Colonic mucosa (tissue), 4 donors: ENCODE measurements around the gene KCNIP2. TPM values are rescaled to one million over a fixed set of nuclear protein-coding genes. Genes with fewer than 3 reads are reported as not detected.

Experiments used
- DNase-seq: peaks from one replicate; pipeline ENCODE4 v3.0.0-alpha.2; 2020
- H3K27ac ChIP-seq: fragments of 200-600 bp; one replicate; pipeline ENCODE4 v1.8.0; 2021
- H3K27me3 ChIP-seq: fragments of 200-600 bp; one replicate; pipeline ENCODE4 v1.8.0; 2021
- H3K36me3 ChIP-seq: fragments of 200-600 bp; one replicate; pipeline ENCODE4 v1.8.0; 2021
- H3K4me1 ChIP-seq: fragments of 200-600 bp; one replicate; pipeline ENCODE4 v1.8.0; 2021; ENCODE audit warnings: mild to moderate bottlenecking
- H3K4me3 ChIP-seq: fragments of 200-600 bp; one replicate; pipeline ENCODE4 v1.8.0; 2021
- H3K9ac ChIP-seq, 2 donors: one replicate each; pipeline ENCODE4 v1.7.0; 2013; ENCODE audit warnings: control low read depth in 2 of 2, low read depth in 2 of 2, low read length in 2 of 2
- H3K9me3 ChIP-seq: fragments of 200-600 bp; one replicate; pipeline ENCODE4 v1.8.0; 2021
- intact Hi-C: fragments of 100-400 bp; cut with DNase I; formaldehyde crosslinking; loops from one replicate; pipeline ENCODE4 v1.14.1; 2022
- total RNA-seq, 2 donors: library from RNA; stranded (reverse); fragmentation: NEBNext Ultra II Directional in 1 of 2; extraction: Animal tissue kit (Norgen Biotek cat#: 25700) in 1 of 2; gene quantifications; one replicate each; pipeline ENCODE4 v1.2.1, GENCODE V29; 2021
- TF ChIP-seq, protein P1 (sequence below): fragments of 200-600 bp; IDR thresholded peaks from one replicate; pipeline ENCODE4 v1.8.0; 2022; ENCODE audit warnings: antibody characterized with exemption, mild to moderate bottlenecking
- donor health status: healthy.
- donor health status: DM: no; HTN: no; CAD: no.
- donor health status: DM: no; HTN: no; CAD: no.

Gene KCNIP2
- total RNA-seq, 2 donors from 2014 or later, result 1.5 to 2.8 TPM

DNA sequence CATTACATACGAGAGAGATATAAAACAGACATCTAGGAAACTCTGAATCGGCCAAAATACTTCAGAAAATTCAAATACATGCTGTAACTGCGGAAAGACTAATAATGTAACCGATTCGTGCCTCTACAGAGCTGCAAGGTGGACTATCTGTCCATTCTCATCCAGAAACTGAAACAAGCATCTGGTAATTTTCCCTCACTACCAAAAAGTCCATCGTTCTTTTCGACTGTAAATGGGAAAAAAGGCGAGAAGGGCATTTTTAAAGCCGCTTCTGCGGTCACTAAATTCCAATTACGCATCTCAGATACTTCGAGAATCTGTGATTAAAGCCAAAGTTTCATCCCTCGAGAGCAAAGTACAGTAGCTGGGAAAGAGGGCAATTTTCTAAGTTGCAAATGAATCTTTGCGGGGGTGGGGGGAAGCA is 26.7 kb downstream of the KCNIP2 start:
- Histone ChIP-seq H3K27me3 (no peaks in the 10 kb centered on the region), H3K9me3 (no peaks in the 10 kb centered on the region), H3K4me3 (peak overlapping the region; percentile 98), H3K36me3 (no peaks in the 10 kb centered on the region), H3K9ac (peak overlapping the region; percentile 88 to 99), H3K4me1 (peaks cover 7% of the 10 kb centered on the region), H3K27ac (peak overlapping the region; percentile 98)
- DNase-seq, result no peak
- TF ChIP-seq, protein P1, sequence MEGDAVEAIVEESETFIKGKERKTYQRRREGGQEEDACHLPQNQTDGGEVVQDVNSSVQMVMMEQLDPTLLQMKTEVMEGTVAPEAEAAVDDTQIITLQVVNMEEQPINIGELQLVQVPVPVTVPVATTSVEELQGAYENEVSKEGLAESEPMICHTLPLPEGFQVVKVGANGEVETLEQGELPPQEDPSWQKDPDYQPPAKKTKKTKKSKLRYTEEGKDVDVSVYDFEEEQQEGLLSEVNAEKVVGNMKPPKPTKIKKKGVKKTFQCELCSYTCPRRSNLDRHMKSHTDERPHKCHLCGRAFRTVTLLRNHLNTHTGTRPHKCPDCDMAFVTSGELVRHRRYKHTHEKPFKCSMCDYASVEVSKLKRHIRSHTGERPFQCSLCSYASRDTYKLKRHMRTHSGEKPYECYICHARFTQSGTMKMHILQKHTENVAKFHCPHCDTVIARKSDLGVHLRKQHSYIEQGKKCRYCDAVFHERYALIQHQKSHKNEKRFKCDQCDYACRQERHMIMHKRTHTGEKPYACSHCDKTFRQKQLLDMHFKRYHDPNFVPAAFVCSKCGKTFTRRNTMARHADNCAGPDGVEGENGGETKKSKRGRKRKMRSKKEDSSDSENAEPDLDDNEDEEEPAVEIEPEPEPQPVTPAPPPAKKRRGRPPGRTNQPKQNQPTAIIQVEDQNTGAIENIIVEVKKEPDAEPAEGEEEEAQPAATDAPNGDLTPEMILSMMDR, result no peak
- intact Hi-C loops, result no loop called here

DNA sequence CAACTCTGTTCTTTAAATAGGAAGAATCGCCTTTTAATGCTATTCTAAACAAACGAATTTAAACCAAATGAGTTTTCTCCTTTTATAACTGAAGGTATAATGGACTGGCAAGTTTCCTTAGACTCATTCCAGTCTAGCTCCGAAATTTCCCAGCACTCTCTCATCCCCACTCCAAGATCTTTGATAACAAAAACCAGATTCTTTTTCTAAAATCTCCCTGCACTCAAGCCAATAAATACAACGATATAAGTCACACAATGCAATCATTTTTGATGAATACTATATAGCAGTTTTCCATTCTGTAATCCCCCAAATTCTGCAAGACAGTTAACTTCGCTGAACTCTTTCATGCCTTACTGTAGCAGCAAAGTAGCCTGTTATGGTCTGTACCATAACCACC is 27.2 kb downstream of the KCNIP2 start:
- Histone ChIP-seq H3K27me3 (no peaks in the 10 kb centered on the region), H3K4me1 (peaks cover 7% of the 10 kb centered on the region), H3K9ac (peak overlapping the region in 1 of 2 donors; percentile 99), H3K27ac (peak overlapping the region; percentile 98), H3K36me3 (no peaks in the 10 kb centered on the region), H3K4me3 (peak overlapping the region; percentile 98), H3K9me3 (no peaks in the 10 kb centered on the region)
- no peak for DNase-seq
- intact Hi-C loops, result no loop called here
- TF ChIP-seq, protein P1, result no peak

DNA sequence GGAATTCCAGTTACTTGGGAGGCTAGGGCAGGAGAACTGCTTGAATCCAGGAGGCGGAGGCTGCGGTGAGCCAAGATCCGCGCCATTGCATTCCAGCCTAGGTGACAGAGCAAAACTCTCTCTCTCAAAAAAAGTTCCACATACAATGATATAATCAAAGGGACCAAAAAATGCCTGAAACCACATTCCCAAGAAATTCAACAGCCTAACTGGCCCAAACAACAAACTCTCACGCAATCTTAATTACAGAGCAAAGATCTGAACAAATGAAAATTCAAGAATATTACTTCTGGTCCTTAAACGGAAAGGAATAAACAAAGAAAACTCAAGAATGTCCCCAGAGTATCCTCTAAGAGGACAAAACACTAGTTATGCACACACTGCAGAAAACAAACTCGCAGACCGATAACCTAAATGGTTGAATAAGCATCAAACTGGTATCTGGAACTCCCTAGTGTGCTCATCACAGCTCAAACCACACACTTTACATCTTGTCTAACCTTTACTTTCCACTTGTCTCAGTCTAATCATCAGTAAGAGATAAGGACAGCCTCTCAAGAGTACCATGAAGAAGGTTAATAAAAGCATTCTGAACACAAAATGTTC is 29.0 kb downstream of the KCNIP2 start:
- Histone ChIP-seq H3K27ac (no peak overlapping the region), H3K9ac (no peak overlapping the region)

DNA sequence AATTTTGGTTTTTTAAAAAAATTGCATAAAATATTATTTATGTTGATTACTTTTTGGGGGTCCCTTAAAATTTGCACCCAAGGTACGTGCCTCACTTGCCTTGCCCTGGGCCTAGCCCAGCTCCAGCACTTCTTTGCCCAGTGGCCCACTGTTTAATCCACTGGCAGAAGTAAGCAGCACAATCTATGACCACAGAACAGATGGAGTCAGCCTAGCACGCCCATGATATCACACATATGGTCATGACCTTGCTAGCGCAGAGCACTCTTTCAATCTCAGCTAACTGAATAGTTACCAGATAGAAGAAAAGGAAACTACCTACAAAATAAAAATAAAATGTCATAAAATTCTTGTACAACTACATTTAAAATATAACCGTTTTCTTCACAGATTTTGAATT is 31.0 kb downstream of the KCNIP2 start:
- H3K4me1 ChIP-seq, result peaks cover 7% of the 10 kb centered on the region
- H3K27ac ChIP-seq, result no peak overlapping the region
- no peak for DNase-seq
- H3K9ac ChIP-seq, result no peak overlapping the region
- TF ChIP-seq, protein P1, result no peak
- H3K4me3 ChIP-seq, result no peak overlapping the region
- peaks cover 6% of the 10 kb centered on the region for H3K36me3 ChIP-seq
- H3K27me3 ChIP-seq, result no peaks in the 10 kb centered on the region
- intact Hi-C loops, result no loop called here
- no peaks in the 10 kb centered on the region for H3K9me3 ChIP-seq

More for the DNA sequence above, 29.0 kb downstream of the KCNIP2 start:
- Histone ChIP-seq H3K9me3 (no peaks in the 10 kb centered on the region), H3K4me1 (peaks cover 7% of the 10 kb centered on the region), H3K4me3 (peak overlapping the region; percentile 98), H3K27me3 (no peaks in the 10 kb centered on the region), H3K36me3 (peaks cover 4% of the 10 kb centered on the region)
- intact Hi-C loops, result no loop called here
- no peak for DNase-seq
- TF ChIP-seq, protein P1, result no peak

DNA sequence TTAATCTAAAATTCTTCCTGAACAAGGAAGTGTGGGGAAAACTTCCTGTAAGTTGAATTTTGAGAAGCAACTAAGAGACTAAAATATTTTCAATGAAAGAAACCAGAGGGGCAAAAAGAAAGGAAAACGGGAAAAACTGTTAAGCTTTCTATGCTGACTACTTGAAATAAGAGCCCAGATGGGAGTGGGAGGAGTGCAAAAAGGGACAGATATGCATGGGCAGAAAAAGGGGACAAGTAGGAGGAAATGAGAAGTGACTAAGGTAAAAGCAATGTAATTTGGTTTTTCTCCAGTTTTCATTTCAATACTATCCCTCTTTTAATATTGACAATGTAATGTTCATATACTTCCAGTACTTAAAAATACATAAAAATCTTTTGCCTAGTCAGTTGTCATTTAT is 36.4 kb downstream of the KCNIP2 start:
- Histone ChIP-seq H3K27me3 (no peaks in the 10 kb centered on the region), H3K27ac (no peak overlapping the region), H3K9me3 (no peaks in the 10 kb centered on the region), H3K36me3 (peaks cover 23% of the 10 kb centered on the region), H3K9ac (no peak overlapping the region), H3K4me1 (no peaks in the 10 kb centered on the region), H3K4me3 (no peak overlapping the region)
- TF ChIP-seq, protein P1, result no peak
- no peak for DNase-seq
- intact Hi-C loops, result no loop called here
